Panc1 (cell line): Measurements from ENCODE around the gene INPP5A. TPM values are rescaled to one million over a fixed set of nuclear protein-coding genes. Genes with fewer than 3 reads are reported as not detected.

ENCODE experiments used
- ATAC-seq: fragments of 200-7000 bp; cut with Tn5 transposase; 2 replicates; pipeline ENCODE4 v1.9.1; 2020; ENCODE audit warnings: mild to moderate bottlenecking, moderate library complexity
- BruUV-seq: library from RNA; stranded (reverse); fragments of 400-500 nt; replicated peaks from 2 replicates; lab custom pipeline; 2021; lab: Mats Ljungman, UMichigan
- CTCF ChIA-PET: fragments of 300-600 bp; sonication (Branson Sonifier 250); formaldehyde crosslinking; loops from one replicate; lab custom pipeline; 2022; ENCODE audit warnings: antibody characterized with exemption; lab: Charles Lee
- POLR2A ChIA-PET: fragments of 300-600 bp; sonication (Branson Sonifier 250); formaldehyde crosslinking; loops from one replicate; lab custom pipeline; 2022; ENCODE audit warnings: antibody characterized with exemption; lab: Charles Lee
- DNase-seq: peaks from one replicate; pipeline ENCODE4 v3.0.0-alpha.2; 2010; ENCODE audit warnings: low read depth, low spot score
- H3K27ac ChIP-seq: 2 replicates; pipeline ENCODE4 v1.5.1; 2011; ENCODE audit warnings: mild to moderate bottlenecking, low read length, inconsistent platforms
- H3K27me3 ChIP-seq: fragments of 200-500 bp; sonication (Bioruptor generic); 2 replicates; pipeline ENCODE4 v1.6.0; 2014; ENCODE audit warnings: low read length, inconsistent platforms; ENCODE audit not compliant: control insufficient read depth, insufficient read depth
- H3K36me3 ChIP-seq: fragments of 200-500 bp; sonication (Bioruptor generic); 2 replicates; pipeline ENCODE4 v1.5.1; 2014; ENCODE audit warnings: inconsistent platforms, mild to moderate bottlenecking, low read length, moderate library complexity; ENCODE audit not compliant: control insufficient read depth, insufficient read depth
- H3K4me1 ChIP-seq: 2 replicates; pipeline ENCODE4 v1.5.1; 2011; ENCODE audit warnings: inconsistent platforms, mild to moderate bottlenecking, low read length, moderate library complexity; ENCODE audit not compliant: control insufficient read depth, insufficient read depth
- H3K4me3 ChIP-seq, 2 experiments: 2 replicates each; pipeline ENCODE4 v1.5.1; 2011 to 2012; ENCODE audit warnings: low read depth in 2 of 2, low read length in 2 of 2, mild to moderate bottlenecking in 2 of 2, inconsistent platforms in 1 of 2, moderate library complexity in 1 of 2
- H3K9me3 ChIP-seq: fragments of 200-500 bp; sonication (Bioruptor generic); 2 replicates; pipeline ENCODE4 v1.5.1; 2014; ENCODE audit warnings: low read depth, mild to moderate bottlenecking, inconsistent platforms, low read length, moderate library complexity; ENCODE audit not compliant: control insufficient read depth, insufficient read depth
- POLR2AphosphoS5 ChIP-seq: IDR thresholded peaks from 2 replicates; pipeline ENCODE4 v1.6.1; 2012; ENCODE audit warnings: mild to moderate bottlenecking, low read depth, low read length, moderate library complexity
- SIN3A ChIP-seq: IDR thresholded peaks from 2 replicates; pipeline ENCODE4 v1.6.1; 2012; ENCODE audit warnings: low read depth, mild to moderate bottlenecking, low read length, moderate library complexity, borderline replicate concordance; ENCODE audit not compliant: insufficient read depth
- TCF7L2 ChIP-seq: IDR thresholded peaks from 2 replicates; pipeline ENCODE4 v1.6.1; 2011; ENCODE audit warnings: mild to moderate bottlenecking, low read depth, low read length, inconsistent platforms
- in situ Hi-C: cut with HindIII; loops from 2 replicates; pipeline ENCODE4 v1.10.0; 2016; ENCODE audit warnings: low sequenced_read_pairs, low pct_unique_long_range_greater_than_20kb
- intact Hi-C: fragments of 100-400 bp; cut with micrococcal nuclease; formaldehyde crosslinking; loops from one replicate; pipeline ENCODE4 v1.10.0; 2022; ENCODE audit not compliant: unreplicated experiment
- total RNA-seq: library from RNA; stranded (reverse); gene quantifications from one replicate; pipeline ENCODE4 v1.2.1, GENCODE V29; 2021; ENCODE audit not compliant: unreplicated experiment
- TF ChIP-seq, protein P1 (sequence below), 2 experiments: IDR thresholded peaks; 2 replicates each; pipeline ENCODE4 v1.6.1; 2011 to 2012; ENCODE audit warnings: low read depth in 2 of 2, control low read depth in 1 of 2, low read length in 1 of 2, mild to moderate bottlenecking in 1 of 2, moderate library complexity in 1 of 2; ENCODE audit not compliant: insufficient read depth in 1 of 2
- TF ChIP-seq, protein P2 (sequence below): fragments of 450-650 bp; IDR thresholded peaks from 2 replicates; pipeline ENCODE4 v1.5.1; 2017; ENCODE audit warnings: mild to moderate bottlenecking

INPP5A gene
- total RNA-seq, 1 experiment from 2014 or later = 60.0 TPM

DNA sequence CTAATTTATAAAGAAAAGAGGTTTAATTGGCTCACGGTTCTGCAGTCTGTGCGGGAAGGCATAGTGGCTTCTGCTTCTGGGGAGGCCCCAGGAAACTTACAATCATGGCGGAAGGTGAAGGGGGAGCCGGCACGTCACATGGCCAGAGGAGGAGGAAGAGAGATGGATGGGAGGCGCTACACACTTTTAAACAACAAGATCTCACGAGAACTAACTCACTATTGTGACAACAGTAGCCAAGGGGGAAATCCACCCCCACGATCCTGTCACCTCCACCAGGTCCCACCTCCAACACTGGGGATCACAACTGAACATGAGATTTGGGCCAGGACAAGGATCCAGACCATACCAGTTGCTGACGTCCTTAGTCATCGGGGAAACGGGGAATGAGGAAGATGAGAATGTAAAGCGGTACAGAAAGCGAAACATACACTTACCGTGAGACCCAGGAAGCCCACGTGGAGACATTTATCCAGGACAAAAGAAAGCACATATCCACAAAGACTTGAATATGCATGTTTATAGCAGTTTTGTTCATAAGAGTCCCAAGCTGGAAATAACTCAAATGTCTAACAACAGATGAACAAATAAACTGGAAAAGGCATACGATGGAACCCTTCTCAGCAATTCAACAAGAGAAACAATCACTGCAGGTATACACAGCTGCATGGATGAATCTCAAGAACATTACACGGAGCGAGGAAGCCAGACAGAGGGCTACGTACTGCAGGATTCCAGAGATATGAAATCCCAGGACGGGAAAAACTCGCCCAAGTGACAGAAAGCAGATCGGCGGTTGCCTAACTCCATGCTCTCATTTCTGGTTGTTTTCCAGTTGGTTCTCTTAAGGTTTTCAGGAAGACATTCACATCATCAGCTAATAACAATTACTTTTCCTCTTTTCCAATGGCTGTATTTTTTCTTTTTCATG lies 26.2 kb upstream of the INPP5A start:
- H3K36me3 ChIP-seq = no peaks in the 10 kb centered on the region
- TF ChIP-seq, protein P1, sequence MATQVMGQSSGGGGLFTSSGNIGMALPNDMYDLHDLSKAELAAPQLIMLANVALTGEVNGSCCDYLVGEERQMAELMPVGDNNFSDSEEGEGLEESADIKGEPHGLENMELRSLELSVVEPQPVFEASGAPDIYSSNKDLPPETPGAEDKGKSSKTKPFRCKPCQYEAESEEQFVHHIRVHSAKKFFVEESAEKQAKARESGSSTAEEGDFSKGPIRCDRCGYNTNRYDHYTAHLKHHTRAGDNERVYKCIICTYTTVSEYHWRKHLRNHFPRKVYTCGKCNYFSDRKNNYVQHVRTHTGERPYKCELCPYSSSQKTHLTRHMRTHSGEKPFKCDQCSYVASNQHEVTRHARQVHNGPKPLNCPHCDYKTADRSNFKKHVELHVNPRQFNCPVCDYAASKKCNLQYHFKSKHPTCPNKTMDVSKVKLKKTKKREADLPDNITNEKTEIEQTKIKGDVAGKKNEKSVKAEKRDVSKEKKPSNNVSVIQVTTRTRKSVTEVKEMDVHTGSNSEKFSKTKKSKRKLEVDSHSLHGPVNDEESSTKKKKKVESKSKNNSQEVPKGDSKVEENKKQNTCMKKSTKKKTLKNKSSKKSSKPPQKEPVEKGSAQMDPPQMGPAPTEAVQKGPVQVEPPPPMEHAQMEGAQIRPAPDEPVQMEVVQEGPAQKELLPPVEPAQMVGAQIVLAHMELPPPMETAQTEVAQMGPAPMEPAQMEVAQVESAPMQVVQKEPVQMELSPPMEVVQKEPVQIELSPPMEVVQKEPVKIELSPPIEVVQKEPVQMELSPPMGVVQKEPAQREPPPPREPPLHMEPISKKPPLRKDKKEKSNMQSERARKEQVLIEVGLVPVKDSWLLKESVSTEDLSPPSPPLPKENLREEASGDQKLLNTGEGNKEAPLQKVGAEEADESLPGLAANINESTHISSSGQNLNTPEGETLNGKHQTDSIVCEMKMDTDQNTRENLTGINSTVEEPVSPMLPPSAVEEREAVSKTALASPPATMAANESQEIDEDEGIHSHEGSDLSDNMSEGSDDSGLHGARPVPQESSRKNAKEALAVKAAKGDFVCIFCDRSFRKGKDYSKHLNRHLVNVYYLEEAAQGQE (IDR thresholded peaks at IDR 0.05; ENCODE audit: insufficient read depth in 1 of 2, low read depth in 2 of 2, low read length in 1 of 2) = no peak
- no peak for TF ChIP-seq SIN3A
- no peaks in the 10 kb centered on the region for H3K9me3 ChIP-seq
- BruUV-seq = no TSS peak
- in situ Hi-C loops = no loop called here
- peaks cover 15% of the 10 kb centered on the region for H3K4me1 ChIP-seq
- DNase-seq (no peak), ATAC-seq (no peak)
- no peaks in the 10 kb centered on the region for H3K27me3 ChIP-seq
- no peak overlapping the region for H3K4me3 ChIP-seq
- H3K27ac ChIP-seq = no peak overlapping the region
- intact Hi-C loops = no loop called here
- ChIA-PET CTCF (no interaction called here), POLR2A (no interaction called here)

DNA sequence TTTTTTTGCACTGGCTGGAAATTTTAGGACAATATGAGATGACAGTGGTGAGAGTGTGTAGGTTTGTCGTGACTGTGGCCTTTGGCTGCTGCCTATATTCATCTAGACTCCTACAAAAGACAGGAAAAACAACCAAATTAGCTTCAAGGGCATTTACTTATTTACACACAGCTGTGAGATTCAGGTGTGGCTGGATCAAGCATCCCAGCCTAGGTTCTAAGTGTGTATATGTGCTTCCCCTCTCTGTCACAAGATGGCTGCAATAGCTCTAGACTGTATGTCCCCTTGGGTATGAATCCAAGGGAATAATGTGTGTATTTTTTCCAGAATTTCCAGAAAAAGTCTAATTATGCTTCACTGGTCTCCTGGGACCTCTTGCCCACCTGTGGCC lies 25.5 kb upstream of the INPP5A start:
- CTCF ChIA-PET = no interaction called here
- H3K9me3 ChIP-seq = no peaks in the 10 kb centered on the region
- BruUV-seq = no TSS peak
- POLR2A ChIA-PET = no interaction called here
- DNase-seq = no peak
- H3K27me3 ChIP-seq = no peaks in the 10 kb centered on the region
- intact Hi-C loops (no loop called here), in situ Hi-C loops (no loop called here)
- no peak overlapping the region for H3K4me3 ChIP-seq
- H3K36me3 ChIP-seq = no peaks in the 10 kb centered on the region
- no peak for ATAC-seq
- peaks cover 21% of the 10 kb centered on the region for H3K4me1 ChIP-seq
- H3K27ac ChIP-seq = no peak overlapping the region
- TF ChIP-seq POLR2AphosphoS5 (no peak), TCF7L2 (no peak), SIN3A (no peak)
- TF ChIP-seq, protein P1 (IDR thresholded peaks at IDR 0.05; ENCODE audit: insufficient read depth in 1 of 2, low read depth in 2 of 2, low read length in 1 of 2) = no peak
- TF ChIP-seq, protein P2, sequence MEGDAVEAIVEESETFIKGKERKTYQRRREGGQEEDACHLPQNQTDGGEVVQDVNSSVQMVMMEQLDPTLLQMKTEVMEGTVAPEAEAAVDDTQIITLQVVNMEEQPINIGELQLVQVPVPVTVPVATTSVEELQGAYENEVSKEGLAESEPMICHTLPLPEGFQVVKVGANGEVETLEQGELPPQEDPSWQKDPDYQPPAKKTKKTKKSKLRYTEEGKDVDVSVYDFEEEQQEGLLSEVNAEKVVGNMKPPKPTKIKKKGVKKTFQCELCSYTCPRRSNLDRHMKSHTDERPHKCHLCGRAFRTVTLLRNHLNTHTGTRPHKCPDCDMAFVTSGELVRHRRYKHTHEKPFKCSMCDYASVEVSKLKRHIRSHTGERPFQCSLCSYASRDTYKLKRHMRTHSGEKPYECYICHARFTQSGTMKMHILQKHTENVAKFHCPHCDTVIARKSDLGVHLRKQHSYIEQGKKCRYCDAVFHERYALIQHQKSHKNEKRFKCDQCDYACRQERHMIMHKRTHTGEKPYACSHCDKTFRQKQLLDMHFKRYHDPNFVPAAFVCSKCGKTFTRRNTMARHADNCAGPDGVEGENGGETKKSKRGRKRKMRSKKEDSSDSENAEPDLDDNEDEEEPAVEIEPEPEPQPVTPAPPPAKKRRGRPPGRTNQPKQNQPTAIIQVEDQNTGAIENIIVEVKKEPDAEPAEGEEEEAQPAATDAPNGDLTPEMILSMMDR = no peak
